Activated CD4-positive, alpha-beta T cell treated with anti-CD3 and anti-CD28 coated beads, Interleukin-2, amount 10 ng/mL, durations not matched to agents 24 days and 14 days (primary cell): ENCODE results near the gene SLC35E1. TPM values are rescaled to one million over a fixed set of nuclear protein-coding genes. Genes with fewer than 3 reads are reported as not detected.

Experiments used
- DNase-seq: peaks from one replicate; pipeline ENCODE4 v3.0.0; 2022
- H3K27ac Mint-ChIP-seq: one replicate; pipeline ENCODE4 v1.8.0; 2022; ENCODE audit warnings: mild to moderate bottlenecking, mixed read lengths
- H3K27me3 Mint-ChIP-seq: one replicate; pipeline ENCODE4 v1.8.0; 2022; ENCODE audit warnings: mixed read lengths
- H3K36me3 Mint-ChIP-seq: one replicate; pipeline ENCODE4 v1.8.0; 2022; ENCODE audit warnings: low read depth, mild to moderate bottlenecking, mixed read lengths
- H3K4me1 Mint-ChIP-seq: one replicate; pipeline ENCODE4 v1.8.0; 2021; ENCODE audit warnings: mixed read lengths
- H3K4me3 Mint-ChIP-seq: one replicate; pipeline ENCODE4 v1.8.0; 2022; ENCODE audit warnings: mild to moderate bottlenecking, moderate library complexity, mixed read lengths
- H3K9me3 Mint-ChIP-seq: one replicate; pipeline ENCODE4 v1.8.0; 2021; ENCODE audit warnings: mixed read lengths
- intact Hi-C: fragments of 100-400 bp; cut with micrococcal nuclease; formaldehyde crosslinking; loops from one replicate; pipeline ENCODE4 v1.15.1; 2023
- total RNA-seq: library from RNA; stranded (reverse); gene quantifications from 2 replicates; pipeline ENCODE4 v1.2.3, GENCODE V29; 2022

The SLC35E1 gene
- total RNA-seq, 1 donor from 2014 or later: 65.0 TPM

DNA sequence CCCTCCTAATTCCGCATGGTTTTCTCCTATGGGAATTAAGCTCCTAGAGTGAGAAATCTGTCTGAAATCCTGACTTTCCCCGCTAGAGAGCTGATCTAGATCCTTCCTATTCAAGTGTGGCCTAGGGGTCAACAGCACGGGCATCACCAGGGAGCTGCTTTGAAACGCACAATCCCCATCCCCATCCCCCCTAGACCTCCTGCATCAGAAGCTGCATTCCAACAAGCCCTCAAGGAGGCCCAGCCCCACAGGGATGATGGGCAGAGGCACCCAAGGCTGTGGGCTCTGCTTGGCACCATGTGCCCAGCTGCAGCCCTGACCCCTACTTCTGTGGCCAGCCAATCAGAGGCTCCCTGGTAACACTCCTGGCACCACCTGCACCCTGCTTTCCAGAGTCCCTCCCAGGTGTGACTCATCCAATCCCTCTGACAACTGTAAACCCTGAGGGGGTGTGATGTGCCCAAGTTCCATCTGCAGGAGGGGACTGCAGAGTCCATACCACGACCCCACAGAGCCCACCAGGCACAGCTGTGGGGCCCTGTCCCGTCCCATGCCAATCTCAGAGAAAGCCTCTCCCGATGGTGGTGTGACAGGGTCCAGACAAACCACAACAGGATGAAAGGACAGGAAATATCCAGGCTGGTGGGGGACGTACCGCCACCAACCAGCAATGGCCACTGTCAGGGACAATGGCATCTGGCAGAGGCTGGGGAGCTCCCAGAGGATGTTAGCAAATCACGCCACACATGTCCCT, 19.8 kb upstream of the SLC35E1 start:
- Mint-ChIP-seq H3K36me3 (no peaks in the 10 kb centered on the region), H3K4me3 (no peak overlapping the region), H3K27me3 (no peaks in the 10 kb centered on the region), H3K9me3 (no peaks in the 10 kb centered on the region), H3K27ac (no peak overlapping the region), H3K4me1 (peaks cover 77% of the 10 kb centered on the region)
- DNase-seq: no peak
- intact Hi-C loops: no loop called here

DNA sequence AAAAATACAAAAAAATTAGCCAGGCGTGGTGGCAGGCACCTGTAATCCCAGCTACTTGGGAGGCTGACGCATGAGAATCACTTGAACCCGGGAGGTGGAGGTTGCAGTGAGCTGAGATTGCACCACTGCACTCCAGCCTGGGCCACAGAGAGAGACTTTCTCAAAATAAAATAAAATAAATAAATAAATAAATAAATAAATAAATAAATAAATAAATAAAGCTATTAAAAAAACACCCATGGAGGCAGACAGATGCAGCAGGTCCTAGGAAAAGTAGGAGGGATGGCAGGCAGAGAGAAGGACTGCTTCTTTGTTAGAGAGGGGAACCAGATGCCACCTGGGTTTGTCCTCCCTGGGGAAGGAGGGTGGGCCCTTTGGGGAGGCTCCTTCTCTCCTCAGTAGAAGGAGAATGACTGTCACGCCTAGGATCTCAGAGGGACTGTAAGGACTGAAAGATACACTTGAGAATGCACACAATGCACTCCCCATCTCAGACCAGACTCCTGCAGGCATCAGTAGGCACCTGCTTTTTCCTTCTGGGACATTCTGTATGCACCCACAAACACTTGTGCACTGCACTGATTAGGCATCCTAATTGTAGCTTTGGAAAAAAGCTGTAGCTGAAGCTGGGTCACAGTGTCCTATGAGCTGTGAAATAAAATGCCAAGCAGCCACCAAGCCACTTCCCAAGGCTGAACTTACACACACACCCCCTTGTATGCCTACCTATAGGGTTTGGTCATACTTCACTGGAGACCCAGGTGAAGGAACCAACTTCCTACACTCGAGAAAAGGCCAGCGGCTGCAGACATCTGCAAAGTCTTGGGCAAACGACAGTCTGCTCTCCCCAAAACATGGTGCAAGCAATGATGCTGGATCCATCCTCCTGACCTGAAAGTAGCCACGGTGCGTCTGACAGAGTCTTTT, 18.9 kb upstream of the SLC35E1 start:
- H3K9me3 Mint-ChIP-seq: no peaks in the 10 kb centered on the region
- peaks cover 76% of the 10 kb centered on the region for H3K4me1 Mint-ChIP-seq
- DNase-seq: no peak
- intact Hi-C loops: no loop called here
- H3K36me3 Mint-ChIP-seq: no peaks in the 10 kb centered on the region
- no peak overlapping the region for H3K27ac Mint-ChIP-seq
- H3K4me3 Mint-ChIP-seq: no peak overlapping the region
- H3K27me3 Mint-ChIP-seq: no peaks in the 10 kb centered on the region

- intact Hi-C loops: no loop called here
- Mint-ChIP-seq H3K27ac (peak overlapping the region; percentile 41), H3K4me1 (peaks cover 76% of the 10 kb centered on the region)
Measured at GRCh38 chr19:16589917-16590316, 17.7 kb upstream of the SLC35E1 start.

DNA sequence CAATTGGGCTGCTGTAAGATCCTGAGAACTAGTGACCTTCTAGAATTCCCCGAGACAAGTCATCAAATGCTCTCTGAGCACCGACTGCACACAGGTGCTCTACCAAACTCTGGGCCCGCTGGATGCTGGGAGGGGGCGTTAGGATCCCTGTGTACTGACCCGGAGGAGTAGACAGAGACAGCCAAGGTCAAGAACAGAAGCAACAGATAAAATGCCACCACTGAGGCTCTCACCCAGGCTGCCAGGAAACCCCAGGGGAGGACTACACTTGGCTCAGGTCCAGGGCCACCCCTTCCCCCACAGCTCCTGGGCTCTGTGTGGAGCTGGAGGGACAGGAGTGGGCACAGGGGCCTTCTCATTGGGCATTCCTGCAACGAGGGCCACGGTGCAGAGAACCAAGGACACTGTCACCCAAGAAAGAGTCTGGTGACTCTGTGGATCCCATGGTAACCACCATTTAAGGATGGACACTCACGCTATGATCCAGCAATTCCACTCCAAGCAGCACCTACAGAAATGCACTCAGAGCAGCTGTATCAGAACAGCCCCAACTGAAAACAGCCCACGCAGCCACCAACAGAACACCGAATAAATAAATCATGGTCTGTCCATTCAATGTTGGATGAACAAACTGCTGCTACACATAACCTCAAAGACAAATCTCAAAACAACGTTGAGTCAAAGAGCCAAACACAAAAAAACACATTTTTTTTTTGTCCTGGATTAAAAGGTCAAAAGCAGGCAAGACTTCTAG, 16.8 kb upstream of the SLC35E1 start:
- no peak for DNase-seq
- Mint-ChIP-seq H3K4me1 (peaks cover 75% of the 10 kb centered on the region), H3K9me3 (no peaks in the 10 kb centered on the region), H3K36me3 (peaks cover 6% of the 10 kb centered on the region), H3K4me3 (peak overlapping the region; percentile 87), H3K27ac (peak overlapping the region; percentile 96), H3K27me3 (no peaks in the 10 kb centered on the region)
- intact Hi-C loops: no loop called here

More at GRCh38 chr19:16589917-16590316, 17.7 kb upstream of the SLC35E1 start:
- H3K36me3 Mint-ChIP-seq: peaks cover 6% of the 10 kb centered on the region
- H3K27me3 Mint-ChIP-seq: no peaks in the 10 kb centered on the region
- peak; percentile 59 for DNase-seq
- H3K4me3 Mint-ChIP-seq: no peak overlapping the region
- no peaks in the 10 kb centered on the region for H3K9me3 Mint-ChIP-seq

DNA sequence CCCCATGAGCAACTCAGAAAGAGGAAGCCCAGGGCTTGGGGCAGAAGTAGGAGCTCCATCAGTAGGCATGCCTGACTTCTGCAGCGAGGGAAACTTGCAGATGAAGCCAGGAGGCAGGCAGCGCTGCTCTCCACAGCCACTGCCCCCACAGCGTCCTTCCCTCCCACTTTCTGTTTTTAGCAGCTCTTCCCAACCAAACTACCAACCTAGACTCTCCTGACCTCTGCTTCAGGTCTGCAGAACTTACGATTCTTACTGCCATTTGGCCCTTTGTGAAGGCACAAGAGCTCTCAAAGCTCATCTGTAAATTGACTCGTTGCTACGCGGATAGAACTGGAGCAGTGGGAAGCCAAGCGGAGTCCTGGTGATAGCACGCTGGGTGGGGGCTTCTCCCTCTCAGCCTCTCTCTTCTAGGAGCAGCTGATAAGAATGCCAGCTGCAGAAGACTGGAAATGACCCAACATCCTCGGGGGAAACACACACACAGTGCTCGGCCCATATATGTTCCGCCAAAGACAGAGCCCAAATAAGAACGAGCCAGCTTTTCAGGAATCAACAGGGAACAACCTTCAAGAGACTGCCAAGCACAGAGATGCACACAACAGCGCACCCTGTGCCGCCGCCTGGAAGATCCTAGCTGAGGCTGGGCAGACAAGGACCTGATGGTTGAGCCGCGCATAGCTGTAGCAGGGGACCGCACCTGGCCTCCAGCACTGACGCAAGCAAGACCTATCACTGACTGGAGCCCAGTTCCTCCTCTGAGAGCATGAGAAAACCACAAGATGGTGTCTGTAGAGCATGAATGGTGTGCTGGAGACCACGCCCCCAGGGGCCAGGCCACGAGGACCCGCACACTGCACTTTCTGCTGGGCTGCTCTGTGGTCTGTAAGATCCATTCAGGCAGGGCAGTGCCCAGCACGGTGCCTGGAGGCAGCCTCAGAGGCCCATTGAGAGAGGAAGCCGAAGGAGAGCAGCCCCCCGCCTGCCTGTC, 15.9 kb upstream of the SLC35E1 start:
- Mint-ChIP-seq H3K9me3 (no peaks in the 10 kb centered on the region), H3K27ac (peak overlapping the region; percentile 96), H3K27me3 (no peaks in the 10 kb centered on the region), H3K4me3 (peak overlapping the region; percentile 87), H3K4me1 (peaks cover 72% of the 10 kb centered on the region), H3K36me3 (peaks cover 6% of the 10 kb centered on the region)
- intact Hi-C loops: loop anchor here (1.0 kb wide), 1 partner anchor 22 kb away; no protein-coding TSS in a partner anchor
- peak; percentile 87 for DNase-seq

- intact Hi-C loops: loop anchor here (1.0 kb wide), 1 partner anchor 21 kb away; no protein-coding TSS in a partner anchor
- no peaks in the 10 kb centered on the region for H3K9me3 Mint-ChIP-seq
Measured at GRCh38 chr19:16586991-16587832, 15.0 kb upstream of the SLC35E1 start.

DNA sequence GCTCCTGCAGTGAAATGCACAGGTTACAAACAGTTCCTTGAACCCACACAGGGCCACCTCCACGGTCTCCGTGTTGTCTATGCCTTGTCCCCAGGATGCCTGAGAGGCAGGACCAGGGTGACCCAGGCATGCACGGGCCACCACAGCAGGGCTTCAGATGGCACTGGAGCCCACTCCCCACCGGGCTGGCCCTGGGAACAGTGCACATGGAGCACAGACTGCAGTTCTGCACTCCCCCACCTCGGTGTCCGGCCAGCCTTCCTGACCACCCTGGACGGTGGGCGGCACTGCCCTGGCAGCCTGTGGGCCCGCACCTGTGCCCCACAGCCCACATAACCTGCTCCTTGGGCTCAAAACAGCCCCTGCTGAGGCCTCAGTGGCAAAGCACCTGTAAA, 14.3 kb upstream of the SLC35E1 start:
- H3K4me3 Mint-ChIP-seq: peak overlapping the region; percentile 87
- peak overlapping the region; percentile 96 for H3K27ac Mint-ChIP-seq
- H3K9me3 Mint-ChIP-seq: no peaks in the 10 kb centered on the region
- H3K27me3 Mint-ChIP-seq: no peaks in the 10 kb centered on the region
- peaks cover 71% of the 10 kb centered on the region for H3K4me1 Mint-ChIP-seq
- DNase-seq: peak; percentile 58
- intact Hi-C loops: no loop called here
- H3K36me3 Mint-ChIP-seq: peaks cover 6% of the 10 kb centered on the region

More at GRCh38 chr19:16586991-16587832, 15.0 kb upstream of the SLC35E1 start:
- Mint-ChIP-seq H3K4me3 (peak overlapping the region; percentile 87), H3K36me3 (peaks cover 6% of the 10 kb centered on the region), H3K27me3 (no peaks in the 10 kb centered on the region), H3K27ac (peak overlapping the region; percentile 96), H3K4me1 (peaks cover 72% of the 10 kb centered on the region)
- DNase-seq: peak; percentile 86

- H3K9me3 Mint-ChIP-seq: no peaks in the 10 kb centered on the region
- no peaks in the 10 kb centered on the region for H3K27me3 Mint-ChIP-seq
- H3K27ac Mint-ChIP-seq: peak overlapping the region; percentile 96
- peak overlapping the region; percentile 87 for H3K4me3 Mint-ChIP-seq
- H3K4me1 Mint-ChIP-seq: peaks cover 73% of the 10 kb centered on the region
- intact Hi-C loops: no loop called here
- peak; percentile 78 for DNase-seq
- peaks cover 6% of the 10 kb centered on the region for H3K36me3 Mint-ChIP-seq
Measured at GRCh38 chr19:16585808-16586476, 13.7 kb upstream of the SLC35E1 start.

- Mint-ChIP-seq H3K27ac (peak overlapping the region; percentile 96), H3K4me3 (peak overlapping the region; percentile 87), H3K36me3 (peaks cover 6% of the 10 kb centered on the region), H3K4me1 (peaks cover 71% of the 10 kb centered on the region), H3K27me3 (no peaks in the 10 kb centered on the region), H3K9me3 (no peaks in the 10 kb centered on the region)
- intact Hi-C loops: no loop called here
- DNase-seq: peak; percentile 67
Measured at GRCh38 chr19:16585094-16585801, 13.0 kb upstream of the SLC35E1 start.

GRCh38 chr19:16584248-16585093, 12.3 kb upstream of the SLC35E1 start:
- Mint-ChIP-seq H3K27me3 (no peaks in the 10 kb centered on the region), H3K4me1 (peaks cover 67% of the 10 kb centered on the region), H3K27ac (peak overlapping the region; percentile 96), H3K9me3 (no peaks in the 10 kb centered on the region), H3K36me3 (peaks cover 9% of the 10 kb centered on the region), H3K4me3 (peak overlapping the region; percentile 87)
- DNase-seq: peak; percentile 97
- intact Hi-C loops: loop anchor here (1.0 kb wide), 3 partner anchors 12 to 44 kb away; partner anchors contain the start of genes CHERP, MED26 and SLC35E1
